GM12891 (cell line): ENCODE results near the gene CMIP.

ENCODE experiments used
- POLR2A ChIP-seq: IDR thresholded peaks from 2 replicates; pipeline ENCODE4 v1.6.1; 2011; ENCODE audit warnings: low read depth, low read length, control low read depth
- POLR2AphosphoS5 ChIP-seq: IDR thresholded peaks from 2 replicates; pipeline ENCODE4 v1.6.1; 2011; ENCODE audit warnings: low read depth, low read length, control low read depth
- POU2F2 ChIP-seq: IDR thresholded peaks from 2 replicates; pipeline ENCODE4 v1.6.1; 2011; ENCODE audit warnings: low read depth, mild to moderate bottlenecking, control low read depth, low read length, moderate library complexity
- TAF1 ChIP-seq: IDR thresholded peaks from 2 replicates; pipeline ENCODE4 v1.6.1; 2011; ENCODE audit warnings: low read depth, low read length, control low read depth

DNA sequence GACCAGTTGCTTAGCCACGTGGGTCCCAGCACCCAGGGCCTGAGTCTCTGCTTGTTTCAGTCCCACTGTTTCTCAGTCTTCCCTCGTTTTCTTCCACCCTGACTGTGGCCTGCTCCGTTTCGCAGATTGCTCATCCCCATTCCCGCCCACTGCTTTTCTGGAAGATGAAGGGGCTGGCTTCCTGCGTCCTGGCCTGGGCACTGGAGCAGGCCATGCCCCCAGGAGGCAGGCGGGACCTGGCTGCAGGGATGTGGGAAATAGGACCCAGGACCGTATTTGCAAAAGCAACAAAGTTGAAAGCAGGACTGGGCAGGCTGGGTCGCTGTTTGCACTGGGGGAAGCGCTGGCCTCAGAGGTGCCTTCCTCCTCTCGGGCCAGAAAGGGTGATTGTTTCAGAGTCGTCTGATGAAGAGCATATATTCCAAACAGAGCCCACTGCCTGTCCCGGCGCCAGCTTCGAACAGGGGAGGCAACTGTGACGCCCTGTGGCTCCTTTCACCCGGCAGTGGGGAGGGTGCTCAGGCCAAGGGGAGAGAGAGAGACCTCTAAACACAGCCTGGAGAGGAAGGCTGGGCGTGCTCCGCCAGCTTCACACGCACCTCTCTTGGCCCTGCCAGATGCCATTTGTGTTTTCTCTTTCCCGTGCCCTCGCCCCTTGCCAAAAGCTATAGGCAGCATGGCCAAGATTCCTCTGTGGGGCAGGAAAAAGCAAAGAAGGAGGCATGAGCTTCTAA, 108.6 kb downstream of the CMIP start:
- TF ChIP-seq POLR2A (no peak), POLR2AphosphoS5 (no peak), POU2F2 (no peak), TAF1 (no peak)
